ENCODE results near the gene PREB. TPM values are rescaled to one million over a fixed set of nuclear protein-coding genes. Genes with fewer than 3 reads are reported as not detected.

The PREB gene
- total RNA-seq, 1 donor from 2014 or later = 30.3 TPM

GRCh38 chr2:27086724-27087593 lies 47.5 kb downstream of the PREB start, which contains the start of gene KHK:
Gene KHK, plus strand, starts transcription at chr2:27086772. Its CDS starts 488 bp downstream, at chr2:27087260.
- intact Hi-C loops (cut with DNase I) = no loop called here
- peak; percentile 7 for ATAC-seq
- DNase-seq (ENCODE audit: low spot score) = peak; percentile 77

DNA sequence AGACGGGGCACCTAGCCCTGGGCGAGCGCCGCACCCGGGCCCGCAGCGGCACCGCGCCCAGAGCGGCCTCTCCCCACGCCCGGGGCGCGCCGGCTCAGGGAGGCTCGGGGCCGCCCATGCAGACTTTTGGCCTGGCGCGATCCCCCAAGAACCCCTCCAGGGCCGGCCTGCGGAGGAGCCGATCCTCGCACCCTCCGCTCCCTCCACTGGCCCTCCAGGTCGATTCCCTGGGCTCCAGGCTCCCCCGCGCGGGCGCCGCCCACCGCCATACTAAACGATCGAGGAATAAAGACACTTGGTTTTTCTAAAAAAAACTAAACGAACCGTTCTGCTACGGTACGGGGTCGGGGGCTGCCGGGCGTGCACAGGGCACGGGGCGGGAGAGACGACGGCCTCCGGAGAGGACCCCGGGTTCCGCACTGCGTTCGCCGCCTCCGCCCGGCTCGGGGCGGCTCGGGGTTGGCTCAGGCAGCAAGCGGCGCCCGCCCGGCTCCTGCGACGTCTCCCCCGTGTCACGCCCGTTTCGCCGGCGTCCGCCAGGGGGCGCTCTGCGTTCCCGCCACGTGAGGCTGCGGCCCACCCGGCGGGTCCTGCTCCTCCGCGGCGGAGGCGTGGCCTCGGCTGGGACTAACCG lies 48.2 kb downstream of the PREB start:
- ATAC-seq (peak; percentile 89), DNase-seq (ENCODE audit: low spot score) (peak; percentile 98)
- intact Hi-C loops (cut with DNase I) = no loop called here

DNA sequence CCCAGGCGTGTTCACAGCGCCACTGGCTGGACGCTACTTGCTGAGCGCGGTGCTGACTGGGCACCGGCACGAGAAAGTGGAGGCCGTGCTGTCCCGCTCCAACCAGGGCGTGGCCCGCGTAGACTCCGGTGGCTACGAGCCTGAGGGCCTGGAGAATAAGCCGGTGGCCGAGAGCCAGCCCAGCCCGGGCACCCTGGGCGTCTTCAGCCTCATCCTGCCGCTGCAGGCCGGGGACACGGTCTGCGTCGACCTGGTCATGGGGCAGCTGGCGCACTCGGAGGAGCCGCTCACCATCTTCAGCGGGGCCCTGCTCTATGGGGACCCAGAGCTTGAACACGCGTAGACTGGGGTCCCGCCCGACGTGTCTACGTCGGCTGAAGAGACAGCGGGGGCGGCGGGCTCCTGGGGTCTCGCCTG lies 48.8 kb downstream of the PREB start:
- DNase-seq (ENCODE audit: low spot score) = peak; percentile 88
- intact Hi-C loops (cut with DNase I) = no loop called here
- ATAC-seq = peak; percentile 72

GRCh38 chr2:27085062-27085672 lies 49.3 kb downstream of the PREB start:
- intact Hi-C loops (cut with DNase I) = no loop called here
- ATAC-seq (no peak), DNase-seq (ENCODE audit: low spot score) (no peak)

DNA sequence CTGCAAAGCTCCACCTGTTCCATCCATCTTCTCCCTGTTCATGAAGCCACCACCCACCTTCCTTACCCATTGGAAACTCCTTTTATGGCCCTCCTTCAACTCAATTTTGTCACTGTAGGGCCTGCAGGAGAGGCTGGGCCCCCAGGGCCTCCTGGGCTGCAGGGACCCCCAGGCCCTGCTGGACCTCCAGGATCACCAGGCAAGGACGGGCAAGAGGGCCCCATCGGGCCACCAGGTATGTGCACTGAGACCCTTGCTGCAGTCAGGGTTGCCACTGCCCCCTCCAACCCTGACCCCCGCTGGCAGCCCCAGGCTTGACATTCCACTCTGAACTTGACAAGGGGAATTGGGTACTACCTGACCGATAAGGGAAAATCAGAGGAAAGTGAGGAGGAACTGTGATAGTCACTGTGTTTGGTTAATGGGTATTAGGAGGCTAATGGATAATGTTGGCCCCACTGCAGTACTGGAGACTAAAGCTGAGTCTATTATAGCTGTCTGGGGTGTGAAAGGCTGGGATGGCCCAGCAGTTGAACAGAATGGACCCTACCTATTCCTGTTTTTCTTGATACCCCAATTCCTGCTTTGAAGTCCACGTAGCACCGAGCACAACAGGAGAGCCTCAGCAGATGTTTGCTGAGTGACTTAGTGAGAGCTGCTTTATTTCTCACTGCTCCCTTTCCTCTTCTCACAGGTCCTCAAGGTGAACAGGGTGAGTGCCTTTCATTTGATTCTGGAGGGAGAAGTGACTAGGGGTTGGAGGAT lies 50.0 kb downstream of the PREB start:
- DNase-seq (ENCODE audit: low spot score) (no peak), ATAC-seq (no peak)
- intact Hi-C loops (cut with DNase I) = no loop called here

GRCh38 chr2:27083410-27084296 lies 50.8 kb downstream of the PREB start:
- intact Hi-C loops (cut with DNase I) = no loop called here
- DNase-seq (ENCODE audit: low spot score) (no peak), ATAC-seq (no peak)

- DNase-seq (ENCODE audit: low spot score) (no peak), ATAC-seq (no peak)
- intact Hi-C loops (cut with DNase I) = no loop called here
Measured at GRCh38 chr2:27082773-27083409, 51.5 kb downstream of the PREB start.

GRCh38 chr2:27081984-27082772 lies 52.3 kb downstream of the PREB start:
- intact Hi-C loops (cut with DNase I) = no loop called here
- DNase-seq (ENCODE audit: low spot score) (no peak), ATAC-seq (no peak)

Other genes starting within 250 kb of the PREB start
- gene MAPRE3, start 164.0 kb downstream of the PREB start, total RNA-seq = 26.7 TPM
- gene TMEM214, start 101.7 kb downstream of the PREB start, total RNA-seq = 74.0 TPM
- gene AGBL5, start 83.0 kb downstream of the PREB start, total RNA-seq = 16.3 TPM
- gene OST4, start 63.0 kb downstream of the PREB start, total RNA-seq = 198 TPM
- 46.8 TPM for gene EMILIN1, start 56.0 kb downstream of the PREB start, total RNA-seq
- gene KHK, start 47.9 kb downstream of the PREB start, total RNA-seq = 7.1 TPM
- gene CGREF1, start 15.5 kb downstream of the PREB start, total RNA-seq = 4.1 TPM
- gene ABHD1, start 10.8 kb downstream of the PREB start, total RNA-seq = 3.6 TPM
- gene PRR30, start 4.8 kb upstream of the PREB start, total RNA-seq = not detected
- not detected for gene TCF23, start 14.4 kb upstream of the PREB start, total RNA-seq
- gene ATRAID, start 77.4 kb upstream of the PREB start, total RNA-seq = 92.1 TPM
- gene SLC5A6, start 77.6 kb upstream of the PREB start, total RNA-seq = 22.6 TPM
- gene CAD, start 82.7 kb upstream of the PREB start, total RNA-seq = 31.4 TPM
- gene SLC30A3, start 128.4 kb upstream of the PREB start, total RNA-seq = not detected
- gene DNAJC5G, start 140.8 kb upstream of the PREB start, total RNA-seq = not detected
- gene TRIM54, start 147.8 kb upstream of the PREB start, total RNA-seq = 0.31 TPM
- 2.4 TPM for gene UCN, start 173.8 kb upstream of the PREB start, total RNA-seq
- 53.5 TPM for gene MPV17, start 188.5 kb upstream of the PREB start, total RNA-seq
- 57.1 TPM for gene GTF3C2, start 222.1 kb upstream of the PREB start, total RNA-seq
- 39.1 TPM for gene EIF2B4, start 235.7 kb upstream of the PREB start, total RNA-seq
- gene SNX17, start 236.0 kb upstream of the PREB start, total RNA-seq = 79.1 TPM
- 17.0 TPM for gene ZNF513, start 246.1 kb upstream of the PREB start, total RNA-seq